ENCODE results near the gene DEK. TPM values are rescaled to one million over a fixed set of nuclear protein-coding genes. Genes with fewer than 3 reads are reported as not detected.
"Not testable (repeated sequence)": the region's sequence is repeated elsewhere in the genome, so short reads cannot be mapped to it uniquely, and the experiment has no call there.

DEK gene
- total RNA-seq, 6 experiments from 2014 or later = 17.8 to 49.2 (median 27.1) TPM

DNA sequence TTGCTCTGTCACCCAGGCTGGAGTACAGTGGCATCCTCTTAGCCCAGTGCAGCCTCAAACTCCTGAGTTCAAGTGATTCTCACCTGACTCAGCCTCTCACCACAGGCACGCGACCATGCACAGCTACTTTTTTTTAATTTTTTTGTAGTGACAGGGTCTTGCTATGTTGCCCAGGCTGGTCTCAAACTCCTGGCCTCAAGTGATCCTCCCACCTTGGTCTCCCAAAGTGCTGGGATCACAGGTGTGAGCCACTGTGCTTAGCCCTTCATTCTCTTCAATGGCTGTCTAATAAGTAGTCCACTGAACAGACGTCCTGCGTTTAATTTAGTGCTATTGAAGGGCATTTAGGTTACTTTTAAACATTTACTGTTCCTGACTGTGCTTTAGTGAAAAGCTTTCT, 81.8 kb downstream of the DEK start:
- Histone ChIP-seq H3K27me3 (no peaks in the 10 kb centered on the region), H3K4me1 (peaks cover 0 to 6% (median 0%) of the 10 kb centered on the region in 4 donors), H3K36me3 (no peaks in the 10 kb centered on the region), H3K4me3 (no peak overlapping the region), H3K27ac (no peak overlapping the region), H3K9me3 (no peaks in the 10 kb centered on the region)
- intact Hi-C loops (cut with DNase I) = no loop called here
- 82% methylated on average over 4 of the region's 4 CpGs for WGBS (ENCODE audit: insufficient coverage, low coverage, low lambda C conversion rate, missing lambda C conversion rate)
- ATAC-seq = no peak
- TF ChIP-seq, protein P1, sequence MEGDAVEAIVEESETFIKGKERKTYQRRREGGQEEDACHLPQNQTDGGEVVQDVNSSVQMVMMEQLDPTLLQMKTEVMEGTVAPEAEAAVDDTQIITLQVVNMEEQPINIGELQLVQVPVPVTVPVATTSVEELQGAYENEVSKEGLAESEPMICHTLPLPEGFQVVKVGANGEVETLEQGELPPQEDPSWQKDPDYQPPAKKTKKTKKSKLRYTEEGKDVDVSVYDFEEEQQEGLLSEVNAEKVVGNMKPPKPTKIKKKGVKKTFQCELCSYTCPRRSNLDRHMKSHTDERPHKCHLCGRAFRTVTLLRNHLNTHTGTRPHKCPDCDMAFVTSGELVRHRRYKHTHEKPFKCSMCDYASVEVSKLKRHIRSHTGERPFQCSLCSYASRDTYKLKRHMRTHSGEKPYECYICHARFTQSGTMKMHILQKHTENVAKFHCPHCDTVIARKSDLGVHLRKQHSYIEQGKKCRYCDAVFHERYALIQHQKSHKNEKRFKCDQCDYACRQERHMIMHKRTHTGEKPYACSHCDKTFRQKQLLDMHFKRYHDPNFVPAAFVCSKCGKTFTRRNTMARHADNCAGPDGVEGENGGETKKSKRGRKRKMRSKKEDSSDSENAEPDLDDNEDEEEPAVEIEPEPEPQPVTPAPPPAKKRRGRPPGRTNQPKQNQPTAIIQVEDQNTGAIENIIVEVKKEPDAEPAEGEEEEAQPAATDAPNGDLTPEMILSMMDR (IDR thresholded peaks at IDR 0.05) = no peak
- no peak for TF ChIP-seq POLR2A (IDR thresholded peaks at IDR 0.05)
- DNase-seq = no peak

DNA sequence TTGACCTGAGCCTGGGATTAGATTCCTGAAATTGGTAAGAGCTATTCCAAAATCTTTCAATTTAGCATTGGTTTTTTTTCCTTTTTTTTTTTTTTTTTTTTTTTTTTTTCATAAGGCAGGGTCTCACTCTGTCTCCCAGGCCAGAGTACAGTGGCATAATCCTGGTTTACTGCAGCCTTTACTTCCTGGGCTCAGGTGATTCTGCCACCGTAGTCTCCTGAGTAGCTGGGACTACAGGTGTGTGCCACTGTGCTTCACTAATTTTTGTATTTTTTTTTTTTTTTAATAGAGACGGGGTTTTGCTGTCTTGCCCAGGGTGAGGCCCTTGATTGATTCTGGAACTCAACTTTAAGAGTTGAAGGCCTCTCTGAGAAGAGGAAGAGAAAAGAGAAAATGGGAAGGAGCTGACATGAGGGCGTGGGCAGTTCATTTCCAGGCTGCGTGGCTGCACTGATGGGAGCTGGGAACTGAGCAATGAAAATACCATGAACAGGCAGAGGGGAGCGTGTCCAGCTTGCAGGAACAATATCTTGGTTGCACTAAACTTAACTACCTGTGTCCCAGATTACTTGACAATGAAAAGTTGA, 84.5 kb downstream of the DEK start:
- no peak overlapping the region for H3K27ac ChIP-seq
- H3K9me3 ChIP-seq = no peaks in the 10 kb centered on the region
- TF ChIP-seq, protein P1 (IDR thresholded peaks at IDR 0.05) = no peak
- TF ChIP-seq POLR2A (IDR thresholded peaks at IDR 0.05) = no peak
- WGBS (ENCODE audit: insufficient coverage, low coverage, low lambda C conversion rate, missing lambda C conversion rate) = 70% methylated on average over 4 of the region's 5 CpGs
- no peaks in the 10 kb centered on the region for H3K36me3 ChIP-seq
- intact Hi-C loops (cut with DNase I) = no loop called here
- H3K4me1 ChIP-seq = no peaks in the 10 kb centered on the region
- no peaks in the 10 kb centered on the region for H3K27me3 ChIP-seq
- ATAC-seq (peak in 3 of 4 donors; percentile 49 to 77 (median 70)), DNase-seq (peak in 1 of 3 donors; percentile 21)
- no peak overlapping the region for H3K4me3 ChIP-seq

DNA sequence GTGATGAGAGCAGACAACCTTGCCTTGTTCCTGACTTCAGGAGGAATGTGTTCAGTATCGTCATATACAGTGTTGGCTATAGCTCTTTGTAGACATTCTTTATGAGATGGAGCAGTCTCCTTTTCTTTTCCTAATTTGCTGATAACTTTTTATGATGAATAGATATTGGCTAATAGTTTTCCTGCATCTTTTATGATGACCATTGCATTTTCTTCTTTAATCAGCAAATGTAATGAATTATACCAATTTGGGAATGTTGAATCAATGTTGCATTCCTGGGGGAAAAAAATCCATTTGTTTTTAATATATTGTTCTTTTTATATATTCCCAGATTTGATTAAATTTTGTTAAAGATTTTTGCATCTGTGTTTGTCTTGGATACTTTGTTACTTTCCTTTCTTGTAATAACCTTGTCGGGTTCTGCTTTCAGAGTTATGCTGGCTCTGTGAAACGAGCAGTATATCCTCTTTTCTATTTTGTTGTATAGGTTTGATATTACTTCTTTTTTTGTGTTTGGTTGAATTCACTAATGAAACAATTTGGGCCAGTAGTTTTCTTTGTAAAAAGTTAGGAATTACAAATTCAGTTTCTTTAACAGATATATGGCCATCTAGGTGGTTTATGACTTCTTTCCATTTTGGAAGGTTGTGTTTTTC, 85.2 kb downstream of the DEK start:
- no peak for DNase-seq
- H3K9me3 ChIP-seq = no peaks in the 10 kb centered on the region
- no peaks in the 10 kb centered on the region for H3K4me1 ChIP-seq
- intact Hi-C loops (cut with DNase I) = no loop called here
- no peak for TF ChIP-seq POLR2A (IDR thresholded peaks at IDR 0.05)
- TF ChIP-seq, protein P1 (IDR thresholded peaks at IDR 0.05) = no peak
- no peaks in the 10 kb centered on the region for H3K36me3 ChIP-seq
- 80% methylated on average over 3 of the region's 3 CpGs for WGBS (ENCODE audit: insufficient coverage, low coverage, low lambda C conversion rate, missing lambda C conversion rate)
- H3K27me3 ChIP-seq = no peaks in the 10 kb centered on the region
- ATAC-seq = peak in 1 of 4 donors; percentile 50
- no peak overlapping the region for H3K4me3 ChIP-seq
- no peak overlapping the region for H3K27ac ChIP-seq

DNA sequence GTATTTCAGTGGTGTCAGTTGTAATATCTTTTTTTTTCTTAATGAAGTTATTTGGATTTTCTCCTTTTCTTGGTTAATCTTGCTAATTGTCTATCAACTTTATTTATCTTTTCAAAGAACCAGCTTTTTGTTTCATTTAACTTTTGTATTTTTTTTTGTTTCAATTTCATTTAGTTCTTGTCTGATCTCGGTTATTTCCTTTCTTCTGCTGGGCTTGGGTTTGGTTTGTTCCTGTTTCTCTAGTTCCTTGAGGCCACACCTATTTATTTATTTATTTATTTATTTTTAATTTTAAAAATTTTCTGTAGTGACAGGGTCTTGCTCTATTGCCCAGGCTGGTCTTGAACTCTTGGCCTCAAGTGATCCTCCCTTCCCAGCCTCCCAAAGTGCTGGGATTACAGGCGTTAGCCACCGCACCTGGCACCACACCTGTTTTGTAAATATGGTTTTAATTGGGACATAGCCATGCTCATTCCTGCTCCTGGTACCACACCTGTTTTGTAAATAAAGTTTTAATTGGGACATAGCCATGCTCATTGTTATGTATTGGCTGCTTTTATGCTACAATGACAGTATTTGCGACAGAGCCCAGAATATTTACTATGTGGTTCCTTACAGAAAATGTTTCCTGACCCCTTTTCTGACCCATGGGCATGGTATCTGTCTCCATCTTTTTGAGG, 86.9 kb downstream of the DEK start:
- DNase-seq (no peak), ATAC-seq (no peak)
- Histone ChIP-seq H3K36me3 (peaks cover 0 to 8% (median 0%) of the 10 kb centered on the region in 4 donors), H3K27me3 (no peaks in the 10 kb centered on the region), H3K4me3 (no peak overlapping the region), H3K4me1 (no peaks in the 10 kb centered on the region), H3K9me3 (no peaks in the 10 kb centered on the region), H3K27ac (no peak overlapping the region)
- TF ChIP-seq, protein P1 (IDR thresholded peaks at IDR 0.05) = no peak
- intact Hi-C loops (cut with DNase I) = no loop called here
- 90% methylated on average over 3 of the region's 4 CpGs for WGBS (ENCODE audit: insufficient coverage, low coverage, low lambda C conversion rate, missing lambda C conversion rate)

DNA sequence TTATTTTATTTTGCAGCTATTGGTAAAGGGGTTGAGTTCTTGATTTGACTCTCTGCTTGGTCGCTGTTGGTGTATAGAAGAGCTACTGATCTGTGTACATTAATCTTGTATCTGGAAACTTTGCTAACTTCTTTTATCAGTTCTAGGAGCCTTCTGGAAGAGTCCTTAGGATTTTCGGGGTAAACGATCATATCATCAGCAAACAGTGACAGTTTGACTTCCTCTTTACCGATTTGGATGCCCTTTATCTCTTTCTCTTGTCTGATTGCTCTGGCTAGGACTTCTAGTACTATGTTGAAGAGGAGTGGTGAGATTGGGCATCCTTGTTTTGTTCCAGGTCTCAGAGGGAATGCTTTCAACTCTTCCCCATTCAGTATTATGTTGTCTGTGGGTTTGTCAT, 88.1 kb downstream of the DEK start:
- H3K9me3 ChIP-seq; H3K4me3 ChIP-seq; ATAC-seq; intact Hi-C loops (cut with DNase I); H3K27me3 ChIP-seq; H3K27ac ChIP-seq; H3K4me1 ChIP-seq; DNase-seq: not testable (repeated sequence)
- H3K36me3 ChIP-seq = peaks cover 0 to 11% (median 0%) of the 10 kb centered on the region in 4 donors
- WGBS (ENCODE audit: insufficient coverage, low coverage, low lambda C conversion rate, missing lambda C conversion rate) = 39% methylated on average over 4 of the region's 4 CpGs
